Psoas muscle (tissue), 8 donors: ENCODE data around the gene MRAS. TPM values are rescaled to one million over a fixed set of nuclear protein-coding genes. Genes with fewer than 3 reads are reported as not detected.
"Not testable (repeated sequence)": the region's sequence is repeated elsewhere in the genome, so short reads cannot be mapped to it uniquely, and the experiment has no call there.

Source experiments
- ATAC-seq, 4 donors: fragments of 200-7000 bp; cut with Tn5 transposase; one replicate each; pipeline ENCODE4 v1.9.1; 2020; ENCODE audit warnings: moderate library complexity in 3 of 4, mild to moderate bottlenecking in 2 of 4
- DNase-seq, 2 donors: peaks; one replicate each; pipeline ENCODE4 v3.0.0-alpha.2; 2020
- H3K27ac ChIP-seq: fragments of 200-600 bp; one replicate; pipeline ENCODE4 v1.8.0; 2022
- H3K27me3 ChIP-seq, 3 donors: fragments of 200-600 bp in 1 of 3; one replicate each; pipeline versions ENCODE4 v1.6.1 to v1.8.0; 2013 to 2022; ENCODE audit warnings: low read length in 2 of 3, mild to moderate bottlenecking in 2 of 3, moderate library complexity in 1 of 3; ENCODE audit not compliant: insufficient read depth in 3 of 3
- H3K36me3 ChIP-seq, 2 donors: fragments of 200-600 bp in 1 of 2; one replicate each; pipeline versions ENCODE4 v1.6.1 to v1.8.0; 2013 to 2022; ENCODE audit warnings: low read depth in 1 of 2, mild to moderate bottlenecking in 1 of 2, moderate library complexity in 1 of 2; ENCODE audit not compliant: insufficient read depth in 1 of 2
- H3K4me1 ChIP-seq: fragments of 200-600 bp; one replicate; pipeline ENCODE4 v1.8.0; 2022
- H3K4me3 ChIP-seq: fragments of 200-600 bp; one replicate; pipeline ENCODE4 v1.8.0; 2022; ENCODE audit warnings: mild to moderate bottlenecking
- H3K9me3 ChIP-seq: fragments of 200-600 bp; one replicate; pipeline ENCODE4 v1.8.0; 2022
- WGBS, 3 donors: extraction: QIAGEN DNeasy Blood & Tissue Kit; methylation state at CpG; one replicate each; pipeline versions ENCODE4 v1.1.6 to v1.1.7; 2013; 5-methylcytosine and 5-hydroxymethylcytosine counted together
- intact Hi-C, 2 donors: fragments of 100-400 bp; cut with DNase I; formaldehyde crosslinking; loops; one replicate each; pipeline versions ENCODE4 v1.11.0 to v1.14.2; 2022
- polyA plus RNA-seq, 3 donors: library from polyadenylated mRNA; stranded (reverse); fragments of 200-250 nt; gene quantifications; one replicate each; pipeline ENCODE4 v1.2.3, GENCODE V29; 2013
- total RNA-seq, 4 donors: library from RNA; stranded (reverse); fragmentation: NEBNext Ultra II Directional in 2 of 4; extraction: Animal tissue kit (Norgen Biotek cat#: 25700) in 2 of 4; gene quantifications; one replicate each; pipeline versions ENCODE4 v1.2.1 to v1.2.4, GENCODE V29; 2021 to 2023
- TF ChIP-seq, protein P1 (sequence below): fragments of 200-600 bp; IDR thresholded peaks from one replicate; pipeline ENCODE4 v1.8.0; 2022; ENCODE audit warnings: antibody characterized with exemption
- donor health status: healthy with polysubstance abuse.
- donor health status: DM: no; HTN: no; CAD: no; lungs with moderate emphysema.
- donor health status: Bipolar disorder and iron deficiency.
- donor health status: healthy.
- donor health status: DM: yes; HTN: yes; CAD: no.
- donor health status: DM: no; HTN: no; CAD: no.
- donor health status: DM: no; HTN: no; CAD: no.
- donor health status: DM: yes; HTN: yes; CAD: no.

Gene MRAS
- total and polyA plus RNA-seq, 7 donors: 43.8 to 166 (median 107) TPM

DNA sequence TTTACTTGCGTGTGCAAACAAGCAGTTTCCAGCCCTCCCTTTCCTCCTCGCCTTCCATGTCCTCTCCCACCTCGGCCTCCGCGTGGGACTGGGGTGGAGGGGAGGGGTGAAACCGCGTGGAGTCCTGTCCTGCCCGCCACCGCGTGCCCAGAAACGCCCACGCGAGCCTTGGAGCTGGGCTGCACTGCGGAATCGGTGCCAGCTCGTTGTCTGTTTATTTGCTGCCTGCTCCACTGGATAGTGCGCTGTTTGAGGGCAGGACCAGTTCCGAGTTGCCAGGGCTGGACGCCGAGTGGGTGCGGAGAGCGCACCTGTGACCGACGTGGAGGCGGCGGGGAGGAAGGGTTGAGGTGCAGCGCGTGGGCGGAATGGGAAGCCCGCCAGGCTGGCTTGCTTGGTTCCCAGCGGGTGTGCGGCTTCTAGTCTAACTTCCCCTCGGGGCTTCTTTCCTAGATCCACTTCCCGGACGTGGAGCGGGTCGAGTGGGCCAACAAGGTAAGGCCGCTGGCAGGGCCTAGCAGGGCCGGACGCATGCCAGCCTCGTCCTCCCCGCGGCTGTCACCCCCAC lies 103.3 kb downstream of the MRAS start:
- WGBS, 3 donors: 84 to 88% (median 86%) methylated on average over 43 of the region's 43 CpGs

DNA sequence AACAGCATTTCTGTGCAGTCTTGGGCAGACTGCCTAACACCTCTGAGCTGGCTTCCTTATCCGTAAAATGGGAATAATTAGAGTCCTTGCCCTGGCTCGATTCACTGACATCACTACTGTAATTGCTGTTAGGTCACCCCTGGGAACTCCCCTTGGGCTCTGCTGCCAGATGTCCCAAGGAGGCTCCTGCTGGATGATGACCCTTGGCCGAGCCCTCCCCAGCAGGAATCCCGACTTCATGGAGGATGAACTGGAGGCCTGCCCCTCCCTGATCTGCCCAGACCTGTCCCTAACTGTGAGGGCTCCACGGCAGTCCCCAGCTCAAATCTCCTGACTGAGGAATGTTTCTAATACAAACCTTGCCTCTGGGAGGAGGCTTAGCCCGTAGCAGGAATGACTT lies 104.1 kb downstream of the MRAS start:
- Histone ChIP-seq H3K4me3 (no peak overlapping the region), H3K4me1 (no peaks in the 10 kb centered on the region), H3K36me3 (no peaks in the 10 kb centered on the region), H3K9me3 (no peaks in the 10 kb centered on the region), H3K27me3 (no peaks in the 10 kb centered on the region), H3K27ac (no peak overlapping the region)
- intact Hi-C loops: no loop called here
- ATAC-seq: no peak
- DNase-seq: no peak
- WGBS, 3 donors: 49 to 56% (median 52%) methylated on average over 6 of the region's 6 CpGs
- TF ChIP-seq, protein P1, sequence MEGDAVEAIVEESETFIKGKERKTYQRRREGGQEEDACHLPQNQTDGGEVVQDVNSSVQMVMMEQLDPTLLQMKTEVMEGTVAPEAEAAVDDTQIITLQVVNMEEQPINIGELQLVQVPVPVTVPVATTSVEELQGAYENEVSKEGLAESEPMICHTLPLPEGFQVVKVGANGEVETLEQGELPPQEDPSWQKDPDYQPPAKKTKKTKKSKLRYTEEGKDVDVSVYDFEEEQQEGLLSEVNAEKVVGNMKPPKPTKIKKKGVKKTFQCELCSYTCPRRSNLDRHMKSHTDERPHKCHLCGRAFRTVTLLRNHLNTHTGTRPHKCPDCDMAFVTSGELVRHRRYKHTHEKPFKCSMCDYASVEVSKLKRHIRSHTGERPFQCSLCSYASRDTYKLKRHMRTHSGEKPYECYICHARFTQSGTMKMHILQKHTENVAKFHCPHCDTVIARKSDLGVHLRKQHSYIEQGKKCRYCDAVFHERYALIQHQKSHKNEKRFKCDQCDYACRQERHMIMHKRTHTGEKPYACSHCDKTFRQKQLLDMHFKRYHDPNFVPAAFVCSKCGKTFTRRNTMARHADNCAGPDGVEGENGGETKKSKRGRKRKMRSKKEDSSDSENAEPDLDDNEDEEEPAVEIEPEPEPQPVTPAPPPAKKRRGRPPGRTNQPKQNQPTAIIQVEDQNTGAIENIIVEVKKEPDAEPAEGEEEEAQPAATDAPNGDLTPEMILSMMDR: no peak

More for the DNA sequence above, 103.3 kb downstream of the MRAS start:
- Histone ChIP-seq H3K27me3 (no peaks in the 10 kb centered on the region), H3K27ac (no peak overlapping the region), H3K36me3 (no peaks in the 10 kb centered on the region), H3K9me3 (no peaks in the 10 kb centered on the region), H3K4me3 (no peak overlapping the region), H3K4me1 (no peaks in the 10 kb centered on the region)
- no peak for ATAC-seq
- no peak for DNase-seq
- TF ChIP-seq, protein P1: no peak
- intact Hi-C loops: no loop called here

DNA sequence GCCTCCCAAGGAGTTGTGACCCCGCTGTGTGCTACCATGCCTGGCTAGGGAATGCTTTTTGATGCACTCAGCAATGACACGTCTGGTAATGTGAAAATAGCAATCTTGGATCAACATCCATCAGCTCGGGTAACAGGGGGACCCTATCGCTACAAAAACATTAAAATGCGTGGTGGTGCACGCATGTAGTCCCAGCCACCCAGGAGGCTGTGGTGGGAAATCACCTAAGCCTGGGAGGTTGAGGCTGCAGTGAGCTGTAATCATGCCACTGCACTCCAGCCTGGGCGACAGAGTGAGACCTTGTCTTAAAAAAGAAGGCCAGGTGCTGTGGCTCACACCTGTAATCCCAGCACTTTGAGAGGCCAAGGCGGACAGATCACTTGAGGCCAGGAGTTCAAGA lies 105.6 kb downstream of the MRAS start:
- H3K4me3 ChIP-seq, H3K4me1 ChIP-seq, H3K27ac ChIP-seq, H3K27me3 ChIP-seq, DNase-seq, H3K9me3 ChIP-seq, intact Hi-C loops, H3K36me3 ChIP-seq, ATAC-seq: not testable (repeated sequence)
- 87 to 93% (median 89%) methylated on average over 8 of the region's 8 CpGs for WGBS, 3 donors

Other genes with a start within 250 kb of the MRAS start
- 1 to 10 TPM; 1.0 to 3.0 (median 1.5) TPM for gene DZIP1L, start 233.0 kb upstream of the MRAS start, total RNA-seq
- gene DZIP1L, start 233.0 kb upstream of the MRAS start, polyA plus RNA-seq: under 1 TPM; 0.22 to 0.73 (median 0.53) TPM
- not detected for gene A4GNT, start 216.2 kb upstream of the MRAS start, total RNA-seq
- gene A4GNT, start 216.2 kb upstream of the MRAS start, polyA plus RNA-seq: not detected
- gene DBR1, start 173.7 kb upstream of the MRAS start, total RNA-seq: 1 to 10 TPM; 4.3 to 8.1 (median 5.9) TPM
- 10 to 100 TPM in 1 of 3 donors, 1 to 10 TPM in 2; 5.6 to 13.6 (median 9.6) TPM for gene DBR1, start 173.7 kb upstream of the MRAS start, polyA plus RNA-seq
- 10 to 100 TPM; 40.1 to 92.1 (median 60.3) TPM for gene ARMC8, start 161.3 kb upstream of the MRAS start, total RNA-seq
- gene ARMC8, start 161.3 kb upstream of the MRAS start, polyA plus RNA-seq: 10 to 100 TPM; 25.4 to 38.7 (median 27.5) TPM
- 1 to 10 TPM; 1.4 to 3.1 (median 1.7) TPM for gene NME9, start 18.7 kb upstream of the MRAS start, total RNA-seq
- under 1 TPM; 0.04 to 0.80 (median 0.68) TPM for gene NME9, start 18.7 kb upstream of the MRAS start, polyA plus RNA-seq
- gene ESYT3, start 86.0 kb downstream of the MRAS start, total RNA-seq: 1 to 10 TPM; 1.2 to 4.5 (median 2.3) TPM
- gene ESYT3, start 86.0 kb downstream of the MRAS start, polyA plus RNA-seq: 1 to 10 TPM in 1 of 3 donors, under 1 TPM in 2; 0.35 to 3.5 (median 0.37) TPM
- 10 to 100 TPM; 21.4 to 30.4 (median 24.0) TPM for gene CEP70, start 245.7 kb downstream of the MRAS start, total RNA-seq
- gene CEP70, start 245.7 kb downstream of the MRAS start, polyA plus RNA-seq: 10 to 100 TPM in 1 of 3 donors, 1 to 10 TPM in 2; 4.1 to 12.1 (median 7.1) TPM